DND-41 (cell line): ENCODE data around the gene HPCAL1.

Experiments
- ATAC-seq: fragments of 200-7000 bp; cut with Tn5 transposase; 3 replicates; pipeline ENCODE4 v1.9.1; 2021; ENCODE audit warnings: low read depth; ENCODE audit not compliant: insufficient read depth
- DNase-seq: peaks from one replicate; pipeline ENCODE4 v3.0.0-alpha.2; 2020
- H2AFZ ChIP-seq: 2 replicates; pipeline ENCODE4 v1.6.0; 2012; ENCODE audit warnings: low read depth, low read length
- H3K27ac ChIP-seq: 2 replicates; pipeline ENCODE4 v1.5.1; 2012; ENCODE audit warnings: low read length, inconsistent platforms
- H3K27me3 ChIP-seq: fragments of 200-600 bp; sonication (generic); 2 replicates; pipeline ENCODE4 v1.6.0; 2012; ENCODE audit warnings: low read length, mild to moderate bottlenecking, inconsistent platforms; ENCODE audit not compliant: insufficient read depth, poor library complexity
- H3K36me3 ChIP-seq: 2 replicates; pipeline ENCODE4 v1.5.1; 2012; ENCODE audit warnings: low read length, inconsistent platforms; ENCODE audit not compliant: insufficient read depth
- H3K4me1 ChIP-seq: 2 replicates; pipeline ENCODE4 v1.5.1; 2012; ENCODE audit warnings: mild to moderate bottlenecking, low read length; ENCODE audit not compliant: insufficient read depth
- H3K4me2 ChIP-seq: 2 replicates; pipeline ENCODE4 v1.6.0; 2012; ENCODE audit warnings: mild to moderate bottlenecking, moderate library complexity, low read length, inconsistent platforms; ENCODE audit not compliant: insufficient read depth
- H3K4me3 ChIP-seq, 2 experiments: fragments of 200-600 bp in 1 of 2; shearing (Covaris generic) in 1 of 2; 2 replicates each; pipeline ENCODE4 v1.5.1; 2012 to 2016; ENCODE audit warnings: inconsistent platforms in 2 of 2, low read length in 2 of 2, mild to moderate bottlenecking in 2 of 2, low read depth in 1 of 2, moderate library complexity in 1 of 2
- H3K79me2 ChIP-seq: 2 replicates; pipeline ENCODE4 v1.6.0; 2012; ENCODE audit warnings: low read length, inconsistent platforms; ENCODE audit not compliant: insufficient read depth
- H3K9ac ChIP-seq: 2 replicates; pipeline ENCODE4 v1.6.0; 2012; ENCODE audit warnings: low read depth, mild to moderate bottlenecking, inconsistent platforms, low read length, moderate library complexity
- H3K9me3 ChIP-seq: 2 replicates; pipeline ENCODE4 v1.5.1; 2012; ENCODE audit warnings: low read length, moderate library complexity, mild to moderate bottlenecking, inconsistent platforms; ENCODE audit not compliant: insufficient read depth, severe bottlenecking
- H4K20me1 ChIP-seq: 2 replicates; pipeline ENCODE4 v1.6.0; 2012; ENCODE audit warnings: low read length; ENCODE audit not compliant: insufficient read depth
- EZH2 ChIP-seq: IDR thresholded peaks from 3 replicates; pipeline ENCODE4 v1.6.1; 2012; ENCODE audit warnings: borderline replicate concordance, low read depth, mild to moderate bottlenecking, moderate library complexity, low read length, inconsistent platforms; ENCODE audit not compliant: severe bottlenecking
- TF ChIP-seq, protein P1 (sequence below): IDR thresholded peaks from 2 replicates; pipeline ENCODE4 v1.5.1; 2012; ENCODE audit warnings: borderline replicate concordance, low read length, moderate library complexity, mild to moderate bottlenecking; ENCODE audit not compliant: poor library complexity, severe bottlenecking; ENCODE audit errors: extremely low read depth

Gene HPCAL1

GRCh38 chr2:10269291-10269690 lies 33.4 kb upstream of the HPCAL1 start:
- H4K20me1 ChIP-seq: no peaks in the 10 kb centered on the region
- H3K9me3 ChIP-seq: no peaks in the 10 kb centered on the region
- H3K4me2 ChIP-seq: no peak overlapping the region
- H3K27ac ChIP-seq: no peak overlapping the region
- H3K27me3 ChIP-seq: no peaks in the 10 kb centered on the region
- no peak overlapping the region for H3K9ac ChIP-seq
- no peaks in the 10 kb centered on the region for H3K4me1 ChIP-seq
- H2AFZ ChIP-seq: no peak overlapping the region
- no peaks in the 10 kb centered on the region for H3K79me2 ChIP-seq
- DNase-seq (no peak), ATAC-seq (no peak)
- H3K4me3 ChIP-seq: no peak overlapping the region
- TF ChIP-seq, protein P1, sequence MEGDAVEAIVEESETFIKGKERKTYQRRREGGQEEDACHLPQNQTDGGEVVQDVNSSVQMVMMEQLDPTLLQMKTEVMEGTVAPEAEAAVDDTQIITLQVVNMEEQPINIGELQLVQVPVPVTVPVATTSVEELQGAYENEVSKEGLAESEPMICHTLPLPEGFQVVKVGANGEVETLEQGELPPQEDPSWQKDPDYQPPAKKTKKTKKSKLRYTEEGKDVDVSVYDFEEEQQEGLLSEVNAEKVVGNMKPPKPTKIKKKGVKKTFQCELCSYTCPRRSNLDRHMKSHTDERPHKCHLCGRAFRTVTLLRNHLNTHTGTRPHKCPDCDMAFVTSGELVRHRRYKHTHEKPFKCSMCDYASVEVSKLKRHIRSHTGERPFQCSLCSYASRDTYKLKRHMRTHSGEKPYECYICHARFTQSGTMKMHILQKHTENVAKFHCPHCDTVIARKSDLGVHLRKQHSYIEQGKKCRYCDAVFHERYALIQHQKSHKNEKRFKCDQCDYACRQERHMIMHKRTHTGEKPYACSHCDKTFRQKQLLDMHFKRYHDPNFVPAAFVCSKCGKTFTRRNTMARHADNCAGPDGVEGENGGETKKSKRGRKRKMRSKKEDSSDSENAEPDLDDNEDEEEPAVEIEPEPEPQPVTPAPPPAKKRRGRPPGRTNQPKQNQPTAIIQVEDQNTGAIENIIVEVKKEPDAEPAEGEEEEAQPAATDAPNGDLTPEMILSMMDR: no peak
- TF ChIP-seq EZH2: no peak
- H3K36me3 ChIP-seq: no peaks in the 10 kb centered on the region

DNA sequence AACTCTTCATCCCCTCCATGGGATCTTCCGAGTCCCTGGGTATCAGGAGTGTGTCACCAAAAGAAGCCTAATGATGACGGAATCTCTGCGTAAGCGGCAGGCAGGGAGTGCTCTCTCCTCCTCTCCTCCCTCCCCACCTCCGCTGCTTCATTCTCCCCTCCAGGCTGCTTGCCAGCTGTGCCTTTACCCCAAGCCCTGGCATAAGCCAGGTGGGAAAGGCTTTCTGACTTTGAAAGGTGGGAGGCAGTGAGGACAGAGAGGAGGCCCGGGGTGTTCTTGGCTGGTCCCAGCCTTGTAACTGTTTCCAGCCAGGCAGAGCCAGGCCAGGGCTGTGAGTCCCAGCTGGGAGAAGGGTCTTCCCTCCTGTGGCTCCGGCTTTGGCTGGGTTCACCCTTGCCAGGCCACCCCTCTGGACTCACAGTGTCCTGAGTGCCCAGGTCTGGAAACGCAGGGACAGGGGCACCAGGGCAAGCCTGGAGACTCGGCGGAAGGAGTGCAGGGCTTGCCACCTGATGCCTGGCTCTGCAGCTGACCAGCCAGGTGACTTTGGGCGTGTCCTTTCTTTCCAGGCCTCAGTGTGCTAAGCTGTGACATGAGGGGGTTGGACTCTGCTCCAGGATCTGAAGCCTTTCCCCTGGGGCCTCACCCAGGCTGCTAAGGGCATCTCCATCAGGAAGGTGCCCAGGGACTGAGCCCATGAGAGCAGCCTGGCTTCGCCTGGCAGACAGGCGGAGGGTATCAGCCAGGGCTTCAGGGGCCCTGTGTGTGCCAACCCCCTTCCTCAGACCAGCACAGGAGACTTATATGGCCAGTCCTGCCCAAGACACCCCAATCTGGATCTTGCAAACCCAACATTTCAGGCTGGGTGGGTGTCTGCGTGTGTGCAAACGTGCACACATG lies 32.7 kb upstream of the HPCAL1 start:
- H3K4me2 ChIP-seq: no peak overlapping the region

DNA sequence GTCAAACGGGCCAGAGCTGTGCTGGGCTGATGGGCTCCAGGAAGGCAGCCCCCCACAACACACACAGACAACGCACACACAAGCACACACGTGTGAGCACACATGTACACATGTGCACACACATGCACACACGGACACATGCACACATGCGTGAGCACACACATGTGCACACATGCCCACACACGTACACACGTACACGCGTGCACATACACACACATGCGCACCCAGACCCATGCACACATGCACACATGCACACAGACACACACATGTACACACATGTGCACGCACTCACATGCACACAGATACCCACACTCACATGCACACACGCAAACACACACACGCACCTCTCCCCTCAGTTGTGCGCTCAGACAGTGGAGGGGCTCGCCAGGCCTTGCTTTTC lies 31.2 kb upstream of the HPCAL1 start:
- Histone ChIP-seq H4K20me1 (no peaks in the 10 kb centered on the region), H3K27me3 (no peaks in the 10 kb centered on the region), H3K4me2 (no peak overlapping the region), H3K9ac (no peak overlapping the region), H3K4me1 (no peaks in the 10 kb centered on the region), H3K36me3 (no peaks in the 10 kb centered on the region), H3K79me2 (no peaks in the 10 kb centered on the region), H3K9me3 (no peaks in the 10 kb centered on the region), H3K4me3 (no peak overlapping the region), H2AFZ (no peak overlapping the region), H3K27ac (no peak overlapping the region)
- no peak for DNase-seq
- no peak for ATAC-seq
- TF ChIP-seq EZH2: no peak
- TF ChIP-seq, protein P1: no peak

More for the DNA sequence above, 32.7 kb upstream of the HPCAL1 start:
- Histone ChIP-seq H4K20me1 (no peaks in the 10 kb centered on the region), H2AFZ (no peak overlapping the region), H3K9ac (no peak overlapping the region), H3K4me1 (no peaks in the 10 kb centered on the region), H3K27ac (no peak overlapping the region), H3K79me2 (no peaks in the 10 kb centered on the region), H3K9me3 (no peaks in the 10 kb centered on the region), H3K36me3 (no peaks in the 10 kb centered on the region), H3K27me3 (no peaks in the 10 kb centered on the region), H3K4me3 (no peak overlapping the region)
- ATAC-seq (no peak), DNase-seq (no peak)
- TF ChIP-seq, protein P1: no peak
- no peak for TF ChIP-seq EZH2
